CD4-positive, alpha-beta T cell (primary cell): Measurements from ENCODE around the gene ABHD17A. TPM values are rescaled to one million over a fixed set of nuclear protein-coding genes. Genes with fewer than 3 reads are reported as not detected.

Experiments
- ATAC-seq: fragments of 200-7000 bp; cut with Tn5 transposase; one replicate; pipeline ENCODE4 v1.10.0; 2022; ENCODE audit warnings: mild to moderate bottlenecking; ENCODE audit not compliant: poor library complexity
- CTCF ChIA-PET: fragments of 350-600 bp; sonication (Branson Sonifier 250); formaldehyde crosslinking; loops from one replicate; lab custom pipeline; 2021; ENCODE audit warnings: antibody characterized with exemption, inconsistent platforms; lab: Charles Lee
- POLR2A ChIA-PET: fragments of 350-600 bp; sonication (Branson Sonifier 250); formaldehyde crosslinking; loops from one replicate; lab custom pipeline; 2021; ENCODE audit warnings: antibody characterized with exemption, inconsistent platforms; lab: Charles Lee
- DNase-seq, 14 experiments: peaks; one replicate each; pipeline ENCODE4 v3.0.0-alpha.2; 2013 to 2020; ENCODE audit warnings: mixed read lengths in 2 of 14
- H3K27ac ChIP-seq, 2 donors: one replicate each; pipeline versions ENCODE4 v1.5.1 to v1.7.0; 2013; ENCODE audit warnings: low read length in 2 of 2, low read depth in 1 of 2, mild to moderate bottlenecking in 1 of 2
- H3K27me3 ChIP-seq, 2 experiments: 1 replicate in 1 of 2; 2 replicates in 1 of 2; pipeline versions ENCODE4 v1.6.1 to v1.7.0; 2013; ENCODE audit warnings: low read length in 2 of 2, control low read depth in 1 of 2, mild to moderate bottlenecking in 1 of 2, moderate library complexity in 1 of 2; ENCODE audit not compliant: insufficient read depth in 2 of 2, control insufficient read depth in 1 of 2
- H3K36me3 ChIP-seq: one replicate; pipeline ENCODE4 v1.6.1; 2013; ENCODE audit warnings: low read length, control low read depth; ENCODE audit not compliant: insufficient read depth
- H3K4me1 ChIP-seq: one replicate; pipeline ENCODE4 v1.6.1; 2013; ENCODE audit warnings: low read length, control low read depth; ENCODE audit not compliant: insufficient read depth
- H3K4me3 ChIP-seq: one replicate; pipeline ENCODE4 v1.5.1; 2013; ENCODE audit warnings: mild to moderate bottlenecking, low read length, moderate library complexity
- H3K9me3 ChIP-seq, 2 experiments: 1 replicate in 1 of 2; 2 replicates in 1 of 2; pipeline versions ENCODE4 v1.6.1 to v1.7.0; 2013; ENCODE audit warnings: low read length in 2 of 2, mild to moderate bottlenecking in 2 of 2, control low read depth in 1 of 2, moderate library complexity in 1 of 2; ENCODE audit not compliant: control insufficient read depth in 1 of 2, insufficient read depth in 1 of 2
- H3K27ac Mint-ChIP-seq: one replicate; pipeline ENCODE4 v1.8.0; 2020; ENCODE audit warnings: mixed read lengths
- H3K27me3 Mint-ChIP-seq: one replicate; pipeline ENCODE4 v1.8.0; 2021; ENCODE audit warnings: mixed read lengths
- H3K36me3 Mint-ChIP-seq: one replicate; pipeline ENCODE4 v1.8.0; 2021; ENCODE audit warnings: low read depth, mixed read lengths
- H3K4me1 Mint-ChIP-seq: one replicate; pipeline ENCODE4 v1.8.0; 2021; ENCODE audit warnings: low read depth, mixed read lengths
- H3K4me3 Mint-ChIP-seq: one replicate; pipeline ENCODE4 v1.8.0; 2020; ENCODE audit warnings: mild to moderate bottlenecking, mixed read lengths
- H3K9me3 Mint-ChIP-seq: one replicate; pipeline ENCODE4 v1.8.0; 2020; ENCODE audit warnings: mixed read lengths
- intact Hi-C, 2 experiments: fragments of 100-400 bp; cut with DNase I in 1 of 2; cut with micrococcal nuclease in 1 of 2; formaldehyde crosslinking; loops; one replicate each; pipeline versions ENCODE4 v1.15.1 to v1.9.0; 2023 to 2025; cut with DNase I, micrococcal nuclease
- total RNA-seq, 174 experiments: library from RNA in 2 of 174; stranded (reverse) in 2 of 174; gene quantifications; one replicate each; pipeline ENCODE4 v1.2.3 and lab custom pipeline; 2021 to 2026
- TF ChIP-seq, protein P1 (sequence below): fragments of 200-600 bp; IDR thresholded peaks from one replicate; pipeline ENCODE4 v1.8.0; 2022; ENCODE audit warnings: antibody characterized with exemption, mild to moderate bottlenecking

The ABHD17A gene
- total RNA-seq, 2 experiments from 2014 or later = 156 to 172 TPM

DNA sequence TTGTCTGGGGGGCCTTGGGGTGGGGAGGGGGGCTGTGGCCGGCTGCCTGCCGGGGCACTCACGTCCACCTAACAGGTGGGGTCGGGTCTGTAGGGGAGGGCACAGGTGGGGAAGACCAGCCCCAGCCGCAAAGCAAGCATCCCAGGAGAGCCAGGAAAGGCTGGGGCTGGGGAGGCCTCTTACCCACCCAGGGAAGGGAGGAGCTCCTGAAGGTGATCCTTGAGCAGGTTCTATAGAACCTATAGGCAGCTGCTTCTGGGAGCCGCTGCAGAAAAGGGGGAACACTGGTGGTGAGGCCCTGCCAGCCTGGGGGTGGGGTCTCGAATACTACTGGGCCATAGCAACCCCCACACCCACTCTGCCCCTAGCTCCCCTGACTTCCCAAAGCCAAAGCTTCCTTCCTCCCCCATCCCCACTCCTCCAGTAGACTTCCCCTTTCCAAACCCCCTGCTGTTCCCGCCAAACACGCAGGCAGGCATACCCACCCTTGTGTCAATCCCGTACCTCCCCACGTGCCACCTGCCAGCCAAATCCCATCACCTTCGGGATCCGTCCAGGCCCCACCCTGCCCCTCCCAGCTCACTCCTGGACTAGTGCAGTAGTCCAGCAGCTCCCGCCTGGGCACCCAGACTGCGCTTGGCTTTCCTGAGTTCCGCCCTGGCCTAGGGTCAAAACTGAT lies 27.5 kb downstream of the ABHD17A start:
- ChIA-PET POLR2A (interaction anchor here (0.8 to 2.0 kb wide), 6 partner anchors 9 to 589 kb away, joined by 3 to 11 read pairs (median 4); partner anchors contain the start of genes ABHD17A and CIRBP), CTCF (interaction anchor here (0.9 kb wide), 1 partner anchor 9 kb away, joined by 3 read pairs; no protein-coding TSS in a partner anchor)
- Mint-ChIP-seq H3K36me3 (peaks cover 13% of the 10 kb centered on the region), H3K4me3 (peak overlapping the region; percentile 87), H3K27ac (peak overlapping the region; percentile 96), H3K27me3 (no peaks in the 10 kb centered on the region), H3K9me3 (no peaks in the 10 kb centered on the region), H3K4me1 (peaks cover 70% of the 10 kb centered on the region)
- Histone ChIP-seq H3K9me3 (no peaks in the 10 kb centered on the region), H3K4me1 (peaks cover 94% of the 10 kb centered on the region), H3K36me3 (no peaks in the 10 kb centered on the region), H3K4me3 (peak overlapping the region; percentile 61), H3K27me3 (no peaks in the 10 kb centered on the region), H3K27ac (peak overlapping the region; percentile 37 to 77)
- TF ChIP-seq, protein P1, sequence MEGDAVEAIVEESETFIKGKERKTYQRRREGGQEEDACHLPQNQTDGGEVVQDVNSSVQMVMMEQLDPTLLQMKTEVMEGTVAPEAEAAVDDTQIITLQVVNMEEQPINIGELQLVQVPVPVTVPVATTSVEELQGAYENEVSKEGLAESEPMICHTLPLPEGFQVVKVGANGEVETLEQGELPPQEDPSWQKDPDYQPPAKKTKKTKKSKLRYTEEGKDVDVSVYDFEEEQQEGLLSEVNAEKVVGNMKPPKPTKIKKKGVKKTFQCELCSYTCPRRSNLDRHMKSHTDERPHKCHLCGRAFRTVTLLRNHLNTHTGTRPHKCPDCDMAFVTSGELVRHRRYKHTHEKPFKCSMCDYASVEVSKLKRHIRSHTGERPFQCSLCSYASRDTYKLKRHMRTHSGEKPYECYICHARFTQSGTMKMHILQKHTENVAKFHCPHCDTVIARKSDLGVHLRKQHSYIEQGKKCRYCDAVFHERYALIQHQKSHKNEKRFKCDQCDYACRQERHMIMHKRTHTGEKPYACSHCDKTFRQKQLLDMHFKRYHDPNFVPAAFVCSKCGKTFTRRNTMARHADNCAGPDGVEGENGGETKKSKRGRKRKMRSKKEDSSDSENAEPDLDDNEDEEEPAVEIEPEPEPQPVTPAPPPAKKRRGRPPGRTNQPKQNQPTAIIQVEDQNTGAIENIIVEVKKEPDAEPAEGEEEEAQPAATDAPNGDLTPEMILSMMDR = no peak
- peak in 2 of 14 experiments; percentile 25 to 52 for DNase-seq
- no peak for ATAC-seq
- intact Hi-C loops = no loop called here

DNA sequence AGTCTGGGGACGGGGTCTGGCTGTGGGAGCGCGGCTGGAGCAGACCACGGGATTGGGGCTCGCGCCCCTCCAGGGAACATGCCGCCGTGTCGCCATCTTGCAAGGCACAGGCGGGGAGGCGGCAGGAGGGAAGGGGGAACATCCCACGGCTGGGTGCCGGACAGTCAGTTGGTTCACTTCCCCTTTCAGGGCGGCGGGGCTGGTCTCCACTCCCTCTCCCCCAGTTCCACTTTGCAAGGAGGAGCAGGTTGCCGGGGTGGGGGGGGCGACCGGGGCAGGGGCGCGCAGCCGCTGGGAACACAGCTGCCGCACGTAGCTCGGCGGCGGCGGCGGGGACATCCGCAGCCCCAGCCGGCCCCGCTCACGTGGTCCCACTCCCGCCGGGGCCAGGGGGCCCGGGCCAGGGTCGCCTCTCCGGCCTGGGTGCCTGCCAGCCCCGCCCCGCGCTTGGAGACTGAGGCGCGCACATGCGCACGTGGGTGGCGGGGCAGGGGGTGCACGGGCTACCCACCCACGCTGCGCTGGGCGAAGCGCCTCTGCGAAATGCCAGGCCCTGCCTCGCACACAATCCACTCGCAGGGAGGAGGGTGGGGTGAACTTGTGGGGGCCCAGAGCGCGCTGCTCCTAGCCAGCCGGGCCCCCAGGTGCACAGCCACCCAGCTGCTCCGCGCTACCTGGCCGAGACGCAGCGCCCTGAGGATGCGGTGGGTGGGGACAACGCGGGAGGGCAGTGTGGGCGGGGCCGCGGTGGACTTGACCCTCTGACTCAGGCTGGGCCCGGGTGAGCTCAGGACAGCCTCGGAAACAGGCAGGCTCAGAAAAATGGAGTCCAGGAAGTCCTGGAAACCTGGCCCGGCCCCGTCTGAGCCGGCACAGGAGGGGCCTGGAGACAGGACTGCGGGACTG lies 28.3 kb downstream of the ABHD17A start:
- POLR2A ChIA-PET = interaction anchor here (0.8 to 2.2 kb wide), 11 partner anchors 18 to 588 kb away, joined by 3 to 11 read pairs (median 5); partner anchors contain the start of genes ABHD17A and CIRBP
- peaks cover 69% of the 10 kb centered on the region for H3K4me1 Mint-ChIP-seq
- peak overlapping the region; percentile 96 for H3K27ac Mint-ChIP-seq
- H3K36me3 ChIP-seq = no peaks in the 10 kb centered on the region
- DNase-seq = peak in 8 of 14 experiments; percentile 22 to 74 (median 39)
- H3K4me3 Mint-ChIP-seq = peak overlapping the region; percentile 91
- peak overlapping the region; percentile 61 for H3K4me3 ChIP-seq
- no peaks in the 10 kb centered on the region for H3K9me3 Mint-ChIP-seq
- intact Hi-C loops = no loop called here
- H3K36me3 Mint-ChIP-seq = peaks cover 6% of the 10 kb centered on the region
- H3K4me1 ChIP-seq = peaks cover 97% of the 10 kb centered on the region
- TF ChIP-seq, protein P1 = no peak
- no peaks in the 10 kb centered on the region for H3K27me3 ChIP-seq
- no peaks in the 10 kb centered on the region for H3K9me3 ChIP-seq
- peak; percentile 11 for ATAC-seq
- H3K27me3 Mint-ChIP-seq = no peaks in the 10 kb centered on the region
- H3K27ac ChIP-seq = peak overlapping the region; percentile 71 to 77
- CTCF ChIA-PET = interaction anchor here (0.9 to 1.3 kb wide), 2 partner anchors 8 kb away, joined by 3 to 5 read pairs; no protein-coding TSS in a partner anchor

DNA sequence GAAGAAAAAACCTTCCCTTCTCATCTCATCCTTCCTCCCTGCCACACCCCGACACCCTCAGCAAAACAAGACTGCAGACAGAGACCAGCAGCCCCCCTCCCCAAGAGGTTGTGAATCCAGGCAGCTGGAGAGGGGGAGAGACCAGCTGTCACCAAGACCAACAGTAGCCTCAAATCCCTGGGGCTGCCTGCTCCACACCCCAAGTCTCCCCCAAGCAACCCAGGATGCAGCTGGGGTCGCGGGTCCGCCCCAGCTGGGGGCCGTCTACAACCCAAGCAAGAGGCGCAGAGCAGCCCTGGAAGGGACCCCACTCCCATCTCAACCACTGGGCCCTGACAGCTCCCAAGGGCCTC lies 29.0 kb downstream of the ABHD17A start:
- TF ChIP-seq, protein P1 = no peak
- intact Hi-C loops = no loop called here
- H3K4me1 Mint-ChIP-seq = peaks cover 64% of the 10 kb centered on the region
- H3K9me3 Mint-ChIP-seq = no peaks in the 10 kb centered on the region
- no peaks in the 10 kb centered on the region for H3K27me3 ChIP-seq
- no peaks in the 10 kb centered on the region for H3K27me3 Mint-ChIP-seq
- H3K4me3 ChIP-seq = peak overlapping the region; percentile 61
- H3K4me1 ChIP-seq = peaks cover 96% of the 10 kb centered on the region
- ATAC-seq (no peak), DNase-seq (peak in 1 of 14 experiments; percentile 25)
- ChIA-PET CTCF (interaction anchor here (1.3 kb wide), 1 partner anchor 8 kb away, joined by 5 read pairs; no protein-coding TSS in a partner anchor), POLR2A (interaction anchor here (1.0 to 2.2 kb wide), 9 partner anchors 19 to 587 kb away, joined by 3 to 11 read pairs (median 5); partner anchors contain the start of genes ABHD17A and CIRBP)
- H3K36me3 Mint-ChIP-seq = peaks cover 5% of the 10 kb centered on the region
- peak overlapping the region; percentile 96 for H3K27ac Mint-ChIP-seq
- H3K4me3 Mint-ChIP-seq = peak overlapping the region; percentile 91
- no peaks in the 10 kb centered on the region for H3K36me3 ChIP-seq
- H3K9me3 ChIP-seq = no peaks in the 10 kb centered on the region
- H3K27ac ChIP-seq = peak overlapping the region; percentile 71 to 77
